ENCODE measurements around the gene DGKQ. TPM values are rescaled to one million over a fixed set of nuclear protein-coding genes. Genes with fewer than 3 reads are reported as not detected.

Gene DGKQ
- total and polyA plus RNA-seq, 2 donors from 2014 or later = 3.5 to 13.7 TPM

DNA sequence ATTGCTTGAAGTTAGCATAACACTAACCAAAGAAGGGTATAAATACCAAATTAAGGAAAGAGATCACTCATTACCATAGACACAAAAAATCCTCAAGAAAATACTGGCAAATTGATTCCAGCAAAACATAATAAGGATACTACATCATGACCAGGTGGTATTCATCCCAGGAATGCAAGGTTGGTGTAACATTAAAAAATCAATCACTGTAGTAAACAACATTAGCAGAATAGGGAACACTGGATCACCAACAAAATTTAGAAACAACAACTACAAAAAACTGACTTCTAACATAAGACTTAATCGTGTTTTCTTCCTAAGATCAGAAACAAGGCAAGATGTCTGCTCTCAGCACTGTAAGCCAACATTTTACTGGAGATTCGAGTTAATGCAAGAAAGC lies 55.4 kb downstream of the DGKQ start:
- no peak for FAIRE-seq
- intact Hi-C loops (cut with DNase I) = no loop called here
- Histone ChIP-seq H3K9me3 (ENCODE audit: control insufficient read depth in 2 of 3, insufficient read depth in 1 of 3, low read length in 3 of 3) (peaks cover 0 to 2% (median 0%) of the 10 kb centered on the region in 3 donors), H3K9ac (ENCODE audit: low read length in 3 of 3) (no peak overlapping the region), H3K27ac (ENCODE audit: low read depth in 2 of 2, low read length in 2 of 2) (no peak overlapping the region), H3K4me1 (ENCODE audit: control insufficient read depth in 2 of 3, insufficient read depth in 2 of 3, low read depth in 1 of 3, low read length in 3 of 3) (peaks cover 0 to 6% (median 0%) of the 10 kb centered on the region in 3 donors), H3K27me3 (ENCODE audit: control insufficient read depth, insufficient read depth, low read length) (no peaks in the 10 kb centered on the region), H3K36me3 (ENCODE audit: control insufficient read depth in 2 of 3, insufficient read depth in 3 of 3, low read length in 3 of 3) (no peaks in the 10 kb centered on the region), H3K4me3 (ENCODE audit: low read length in 3 of 3) (no peak overlapping the region)
- TF ChIP-seq, protein P1, sequence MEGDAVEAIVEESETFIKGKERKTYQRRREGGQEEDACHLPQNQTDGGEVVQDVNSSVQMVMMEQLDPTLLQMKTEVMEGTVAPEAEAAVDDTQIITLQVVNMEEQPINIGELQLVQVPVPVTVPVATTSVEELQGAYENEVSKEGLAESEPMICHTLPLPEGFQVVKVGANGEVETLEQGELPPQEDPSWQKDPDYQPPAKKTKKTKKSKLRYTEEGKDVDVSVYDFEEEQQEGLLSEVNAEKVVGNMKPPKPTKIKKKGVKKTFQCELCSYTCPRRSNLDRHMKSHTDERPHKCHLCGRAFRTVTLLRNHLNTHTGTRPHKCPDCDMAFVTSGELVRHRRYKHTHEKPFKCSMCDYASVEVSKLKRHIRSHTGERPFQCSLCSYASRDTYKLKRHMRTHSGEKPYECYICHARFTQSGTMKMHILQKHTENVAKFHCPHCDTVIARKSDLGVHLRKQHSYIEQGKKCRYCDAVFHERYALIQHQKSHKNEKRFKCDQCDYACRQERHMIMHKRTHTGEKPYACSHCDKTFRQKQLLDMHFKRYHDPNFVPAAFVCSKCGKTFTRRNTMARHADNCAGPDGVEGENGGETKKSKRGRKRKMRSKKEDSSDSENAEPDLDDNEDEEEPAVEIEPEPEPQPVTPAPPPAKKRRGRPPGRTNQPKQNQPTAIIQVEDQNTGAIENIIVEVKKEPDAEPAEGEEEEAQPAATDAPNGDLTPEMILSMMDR (IDR thresholded peaks at IDR 0.05; ENCODE audit: borderline replicate concordance, extremely low read depth, insufficient read depth) = no peak
- no peak for DNase-seq

- Histone ChIP-seq H3K9me3 (ENCODE audit: control insufficient read depth in 2 of 3, insufficient read depth in 1 of 3, low read length in 3 of 3) (peaks cover 0 to 2% (median 0%) of the 10 kb centered on the region in 3 donors), H3K4me1 (ENCODE audit: control insufficient read depth in 2 of 3, insufficient read depth in 2 of 3, low read depth in 1 of 3, low read length in 3 of 3) (peaks cover 0 to 6% (median 0%) of the 10 kb centered on the region in 3 donors), H3K36me3 (ENCODE audit: control insufficient read depth in 2 of 3, insufficient read depth in 3 of 3, low read length in 3 of 3) (peaks cover 0 to 4% (median 0%) of the 10 kb centered on the region in 3 donors), H3K9ac (ENCODE audit: low read length in 3 of 3) (no peak overlapping the region), H3K27me3 (ENCODE audit: control insufficient read depth, insufficient read depth, low read length) (no peaks in the 10 kb centered on the region), H3K4me3 (ENCODE audit: low read length in 3 of 3) (no peak overlapping the region), H3K27ac (ENCODE audit: low read depth in 2 of 2, low read length in 2 of 2) (no peak overlapping the region)
- DNase-seq (no peak), FAIRE-seq (no peak)
- intact Hi-C loops (cut with DNase I) = no loop called here
- TF ChIP-seq, protein P1 (IDR thresholded peaks at IDR 0.05; ENCODE audit: borderline replicate concordance, extremely low read depth, insufficient read depth) = no peak
These were observed 55.9 kb downstream of the DGKQ start for GRCh38 chr4:917466-917865.

DNA sequence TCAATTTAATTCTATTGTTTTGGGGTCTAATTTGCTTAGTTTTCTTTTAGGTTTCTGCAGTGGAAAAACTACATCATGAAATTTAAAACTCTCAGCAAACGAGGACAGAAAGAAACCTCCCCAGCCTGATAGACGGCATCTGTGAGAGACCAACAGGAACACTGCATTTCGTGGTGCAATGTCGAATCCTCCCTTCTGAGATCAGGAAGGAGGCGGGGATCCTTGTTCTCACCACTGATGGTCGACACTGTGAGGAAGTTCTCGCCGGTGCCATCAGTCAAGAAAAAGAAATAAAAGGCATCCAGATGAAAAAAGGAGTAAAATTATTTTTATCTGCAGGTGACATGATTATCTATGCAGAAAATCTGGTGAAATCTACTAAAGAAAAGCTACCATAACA lies 57.8 kb downstream of the DGKQ start:
- Histone ChIP-seq H3K9me3 (ENCODE audit: control insufficient read depth in 2 of 3, insufficient read depth in 1 of 3, low read length in 3 of 3) (peaks cover 0 to 2% (median 0%) of the 10 kb centered on the region in 3 donors), H3K27me3 (ENCODE audit: control insufficient read depth, insufficient read depth, low read length) (no peaks in the 10 kb centered on the region), H3K4me1 (ENCODE audit: control insufficient read depth in 2 of 3, insufficient read depth in 2 of 3, low read depth in 1 of 3, low read length in 3 of 3) (peaks cover 0 to 6% (median 0%) of the 10 kb centered on the region in 3 donors), H3K9ac (ENCODE audit: low read length in 3 of 3) (peak overlapping the region in 1 of 3 donors; percentile 6), H3K27ac (ENCODE audit: low read depth in 2 of 2, low read length in 2 of 2) (no peak overlapping the region), H3K4me3 (ENCODE audit: low read length in 3 of 3) (peak overlapping the region in 2 of 3 donors; percentile 4 to 12), H3K36me3 (ENCODE audit: control insufficient read depth in 2 of 3, insufficient read depth in 3 of 3, low read length in 3 of 3) (peaks cover 0 to 20% (median 8%) of the 10 kb centered on the region in 3 donors)
- DNase-seq (peak in 4 of 5 donors; percentile 22 to 75 (median 36)), FAIRE-seq (no peak)
- TF ChIP-seq, protein P1 (IDR thresholded peaks at IDR 0.05; ENCODE audit: borderline replicate concordance, extremely low read depth, insufficient read depth) = no peak
- intact Hi-C loops (cut with DNase I) = no loop called here

GRCh38 chr4:915041-915474 lies 58.3 kb downstream of the DGKQ start:
- H3K27me3 ChIP-seq (ENCODE audit: control insufficient read depth, insufficient read depth, low read length) = no peaks in the 10 kb centered on the region
- H3K36me3 ChIP-seq (ENCODE audit: control insufficient read depth in 2 of 3, insufficient read depth in 3 of 3, low read length in 3 of 3) = peaks cover 0 to 20% (median 8%) of the 10 kb centered on the region in 3 donors
- H3K4me1 ChIP-seq (ENCODE audit: control insufficient read depth in 2 of 3, insufficient read depth in 2 of 3, low read depth in 1 of 3, low read length in 3 of 3) = peaks cover 0 to 6% (median 0%) of the 10 kb centered on the region in 3 donors
- no peak overlapping the region for H3K27ac ChIP-seq (ENCODE audit: low read depth in 2 of 2, low read length in 2 of 2)
- peak overlapping the region; percentile 0 to 12 (median 4) for H3K4me3 ChIP-seq (ENCODE audit: low read length in 3 of 3)
- TF ChIP-seq, protein P1 (IDR thresholded peaks at IDR 0.05; ENCODE audit: borderline replicate concordance, extremely low read depth, insufficient read depth) = no peak
- DNase-seq (peak; percentile 39 to 52 (median 42)), FAIRE-seq (no peak)
- peak overlapping the region in 1 of 3 donors; percentile 6 for H3K9ac ChIP-seq (ENCODE audit: low read length in 3 of 3)
- H3K9me3 ChIP-seq (ENCODE audit: control insufficient read depth in 2 of 3, insufficient read depth in 1 of 3, low read length in 3 of 3) = peaks cover 0 to 2% (median 0%) of the 10 kb centered on the region in 3 donors
- intact Hi-C loops (cut with DNase I) = no loop called here

Data from kidney (tissue), 14 donors.